ENCODE data around the gene LRRFIP2. TPM values are rescaled to one million over a fixed set of nuclear protein-coding genes. Genes with fewer than 3 reads are reported as not detected.

LRRFIP2 gene
- total and polyA plus RNA-seq, 8 donors = 25.9 to 131 (median 39.0) TPM

- Histone ChIP-seq H3K27ac (peak overlapping the region in 4 of 5 donors; percentile 21 to 70 (median 54)), H3K4me3 (no peak overlapping the region), H3K36me3 (peaks cover 0 to 1% (median 0%) of the 10 kb centered on the region in 4 donors), H3K9me3 (no peaks in the 10 kb centered on the region), H3K27me3 (no peaks in the 10 kb centered on the region), H3K4me1 (peaks cover 5 to 59% (median 25%) of the 10 kb centered on the region in 4 donors)
- 37 to 50% (median 46%) methylated on average over 2 of the region's 2 CpGs for WGBS, 5 donors
- DNase-seq = no peak
- TF ChIP-seq CTCF (IDR thresholded peaks at IDR 0.05) (no peak), POLR2AphosphoS5 (IDR thresholded peaks at IDR 0.05) (no peak), EP300 (IDR thresholded peaks at IDR 0.05) (no peak), POLR2A (IDR thresholded peaks at IDR 0.05) (no peak)
- intact Hi-C loops (cut with DNase I; ENCODE audit: low total_unique reads) = no loop called here
Measured at GRCh38 chr3:37131860-37132144, 42.6 kb downstream of the LRRFIP2 start.

- H3K27ac ChIP-seq = peak overlapping the region; percentile 21 to 70 (median 58)
- H3K36me3 ChIP-seq = peaks cover 0 to 6% (median 0%) of the 10 kb centered on the region in 4 donors
- intact Hi-C loops (cut with DNase I; ENCODE audit: low total_unique reads) = no loop called here
- WGBS, 5 donors = 37 to 54% (median 49%) methylated on average over 5 of the region's 5 CpGs
- DNase-seq = peak in 1 of 2 donors; percentile 43
- H3K4me3 ChIP-seq = no peak overlapping the region
- H3K27me3 ChIP-seq = no peaks in the 10 kb centered on the region
- TF ChIP-seq CTCF (IDR thresholded peaks at IDR 0.05) = no peak
- H3K4me1 ChIP-seq = peaks cover 5 to 59% (median 25%) of the 10 kb centered on the region in 4 donors
- H3K9me3 ChIP-seq = no peaks in the 10 kb centered on the region
Measured at GRCh38 chr3:37130984-37131859, 43.2 kb downstream of the LRRFIP2 start.

- intact Hi-C loops (cut with DNase I; ENCODE audit: low total_unique reads) = no loop called here
- Histone ChIP-seq H3K36me3 (peaks cover 0 to 6% (median 0%) of the 10 kb centered on the region in 4 donors), H3K4me3 (no peak overlapping the region), H3K9me3 (no peaks in the 10 kb centered on the region), H3K27ac (peak overlapping the region in 1 of 5 donors; percentile 70), H3K4me1 (peaks cover 5 to 66% (median 27%) of the 10 kb centered on the region in 4 donors), H3K27me3 (no peaks in the 10 kb centered on the region)
- no peak for DNase-seq
- TF ChIP-seq EP300 (IDR thresholded peaks at IDR 0.05) (no peak), CTCF (IDR thresholded peaks at IDR 0.05) (no peak), POLR2A (IDR thresholded peaks at IDR 0.05) (no peak), POLR2AphosphoS5 (IDR thresholded peaks at IDR 0.05) (no peak)
- 83 to 93% (median 92%) methylated on average over 3 of the region's 3 CpGs for WGBS, 5 donors
Measured at GRCh38 chr3:37130448-37130847, 43.9 kb downstream of the LRRFIP2 start.

GRCh38 chr3:37129871-37130270 lies 44.5 kb downstream of the LRRFIP2 start:
- no peaks in the 10 kb centered on the region for H3K27me3 ChIP-seq
- H3K27ac ChIP-seq = no peak overlapping the region
- WGBS, 5 donors = 85 to 91% (median 89%) methylated on average over 3 of the region's 3 CpGs
- intact Hi-C loops (cut with DNase I; ENCODE audit: low total_unique reads) = no loop called here
- H3K4me1 ChIP-seq = peaks cover 5 to 72% (median 29%) of the 10 kb centered on the region in 4 donors
- H3K36me3 ChIP-seq = peaks cover 0 to 6% (median 0%) of the 10 kb centered on the region in 4 donors
- TF ChIP-seq CTCF (IDR thresholded peaks at IDR 0.05) = no peak
- no peak for TF ChIP-seq POLR2AphosphoS5 (IDR thresholded peaks at IDR 0.05)
- TF ChIP-seq EP300 (IDR thresholded peaks at IDR 0.05) = no peak
- TF ChIP-seq POLR2A (IDR thresholded peaks at IDR 0.05) = no peak
- DNase-seq = no peak
- H3K4me3 ChIP-seq = no peak overlapping the region
- H3K9me3 ChIP-seq = no peaks in the 10 kb centered on the region
